AG08395 (cell line): ENCODE results near the gene CDKAL1.
"Not testable (repeated sequence)": the region's sequence is repeated elsewhere in the genome, so short reads cannot be mapped to it uniquely, and the experiment has no call there.

Experiments
- DNase-seq: peaks from one replicate; pipeline ENCODE4 v3.0.0; 2012; ENCODE audit warnings: mixed read lengths, low spot score

Gene CDKAL1

GRCh38 chr6:20534295-20535262 lies at the start of gene CDKAL1:
CDKAL1 (plus strand) TSS chr6:20534457; CDS start chr6:20546351, 11,894 bp downstream.
- DNase-seq = peak; percentile 93

GRCh38 chr6:20486641-20487040 lies 47.6 kb upstream of the CDKAL1 start:
- no peak for DNase-seq

- no peak for DNase-seq
These were observed 46.4 kb upstream of the CDKAL1 start for GRCh38 chr6:20487669-20488375.

- DNase-seq = no peak
These were observed 43.7 kb upstream of the CDKAL1 start for GRCh38 chr6:20490591-20490990.

- DNase-seq = no peak
These were observed 42.2 kb upstream of the CDKAL1 start for GRCh38 chr6:20492099-20492498.

GRCh38 chr6:20497216-20498040 lies 36.8 kb upstream of the CDKAL1 start:
- DNase-seq = peak; percentile 88

GRCh38 chr6:20498041-20498385 lies 36.2 kb upstream of the CDKAL1 start:
- DNase-seq = no peak

- no peak for DNase-seq
These were observed 25.0 kb upstream of the CDKAL1 start for GRCh38 chr6:20509212-20509611.

- DNase-seq = no peak
These were observed 22.4 kb upstream of the CDKAL1 start for GRCh38 chr6:20511852-20512251.

- DNase-seq = not testable (repeated sequence)
These were observed 9.0 kb upstream of the CDKAL1 start for GRCh38 chr6:20525208-20525607.

GRCh38 chr6:20529086-20529448 lies 5.2 kb upstream of the CDKAL1 start:
- peak; percentile 15 for DNase-seq

- no peak for DNase-seq
These were observed 1.4 kb upstream of the CDKAL1 start for GRCh38 chr6:20532881-20533280.

- no peak for DNase-seq
These were observed 437 bp upstream of the CDKAL1 start for GRCh38 chr6:20533746-20534294.

- no peak for DNase-seq
These were observed 3.9 kb downstream of the CDKAL1 start for GRCh38 chr6:20538131-20538662.

- no peak for DNase-seq
These were observed 4.7 kb downstream of the CDKAL1 start for GRCh38 chr6:20538907-20539306.

- DNase-seq = no peak
These were observed 5.1 kb downstream of the CDKAL1 start for GRCh38 chr6:20539387-20539786.

GRCh38 chr6:20540683-20541082 lies 6.4 kb downstream of the CDKAL1 start:
- DNase-seq = no peak

GRCh38 chr6:20541382-20541781 lies 7.1 kb downstream of the CDKAL1 start:
- no peak for DNase-seq

GRCh38 chr6:20542927-20543602 lies 8.8 kb downstream of the CDKAL1 start:
- DNase-seq = no peak

GRCh38 chr6:20548264-20548663 lies 14.0 kb downstream of the CDKAL1 start:
- no peak for DNase-seq

GRCh38 chr6:20549398-20549797 lies 15.1 kb downstream of the CDKAL1 start:
- not testable (repeated sequence) for DNase-seq
